OCI-LY7 (cell line): ENCODE measurements around the gene WDR82.

Experiments
- EZH2phosphoT487 ChIP-seq: fragments of 200-600 bp; sonication (generic); IDR thresholded peaks from 2 replicates; pipeline ENCODE4 v1.6.1; 2018; ENCODE audit warnings: low read depth, borderline replicate concordance, mild to moderate bottlenecking, mixed run types, antibody characterized with exemption, low read length, moderate library complexity, mixed read lengths
- TF ChIP-seq, protein P1 (sequence below): fragments of 200-600 bp; sonication (generic); conservative IDR thresholded peaks from 2 replicates; pipeline ENCODE4 v1.5.1; 2014; ENCODE audit warnings: mild to moderate bottlenecking, antibody characterized with exemption, low read length, moderate library complexity, mixed read lengths

GRCh38 chr3:52245322-52246263 lies 32.9 kb downstream of the WDR82 start, which contains the start of gene PPM1M:
- TF ChIP-seq, protein P1, sequence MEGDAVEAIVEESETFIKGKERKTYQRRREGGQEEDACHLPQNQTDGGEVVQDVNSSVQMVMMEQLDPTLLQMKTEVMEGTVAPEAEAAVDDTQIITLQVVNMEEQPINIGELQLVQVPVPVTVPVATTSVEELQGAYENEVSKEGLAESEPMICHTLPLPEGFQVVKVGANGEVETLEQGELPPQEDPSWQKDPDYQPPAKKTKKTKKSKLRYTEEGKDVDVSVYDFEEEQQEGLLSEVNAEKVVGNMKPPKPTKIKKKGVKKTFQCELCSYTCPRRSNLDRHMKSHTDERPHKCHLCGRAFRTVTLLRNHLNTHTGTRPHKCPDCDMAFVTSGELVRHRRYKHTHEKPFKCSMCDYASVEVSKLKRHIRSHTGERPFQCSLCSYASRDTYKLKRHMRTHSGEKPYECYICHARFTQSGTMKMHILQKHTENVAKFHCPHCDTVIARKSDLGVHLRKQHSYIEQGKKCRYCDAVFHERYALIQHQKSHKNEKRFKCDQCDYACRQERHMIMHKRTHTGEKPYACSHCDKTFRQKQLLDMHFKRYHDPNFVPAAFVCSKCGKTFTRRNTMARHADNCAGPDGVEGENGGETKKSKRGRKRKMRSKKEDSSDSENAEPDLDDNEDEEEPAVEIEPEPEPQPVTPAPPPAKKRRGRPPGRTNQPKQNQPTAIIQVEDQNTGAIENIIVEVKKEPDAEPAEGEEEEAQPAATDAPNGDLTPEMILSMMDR, result no peak
- TF ChIP-seq EZH2phosphoT487, result no peak
